ENCODE data around the gene UNC13D.

The UNC13D gene

GRCh38 chr17:75803883-75804282, 40.3 kb downstream of the UNC13D start:
- no peaks in the 10 kb centered on the region for H3K27me3 ChIP-seq (ENCODE audit: insufficient read depth, low read depth, severe bottlenecking)
- peaks cover 22% of the 10 kb centered on the region for H3K36me3 ChIP-seq
- H3K9me3 ChIP-seq (ENCODE audit: severe bottlenecking) = no peaks in the 10 kb centered on the region
- no peak overlapping the region for H3K27ac ChIP-seq
- H3K4me3 ChIP-seq (ENCODE audit: low read depth, low read length) = no peak overlapping the region
- DNase-seq = no peak
- TF ChIP-seq CTCF (IDR thresholded peaks at IDR 0.05; ENCODE audit: low read depth, low read length) = no peak

- Histone ChIP-seq H3K27ac (no peak overlapping the region), H3K27me3 (ENCODE audit: insufficient read depth, low read depth, severe bottlenecking) (no peaks in the 10 kb centered on the region), H3K9me3 (ENCODE audit: severe bottlenecking) (no peaks in the 10 kb centered on the region), H3K4me3 (ENCODE audit: low read depth, low read length) (no peak overlapping the region), H3K36me3 (peaks cover 60% of the 10 kb centered on the region)
- no peak for DNase-seq
- TF ChIP-seq CTCF (IDR thresholded peaks at IDR 0.05; ENCODE audit: low read depth, low read length) = no peak
Measured at GRCh38 chr17:75799402-75799801, 44.8 kb downstream of the UNC13D start.

GRCh38 chr17:75795820-75796607, 48.2 kb downstream of the UNC13D start:
- no peak overlapping the region for H3K27ac ChIP-seq
- H3K36me3 ChIP-seq = peaks cover 76% of the 10 kb centered on the region
- no peaks in the 10 kb centered on the region for H3K27me3 ChIP-seq (ENCODE audit: insufficient read depth, low read depth, severe bottlenecking)
- H3K4me3 ChIP-seq (ENCODE audit: low read depth, low read length) = no peak overlapping the region
- TF ChIP-seq CTCF (IDR thresholded peaks at IDR 0.05; ENCODE audit: low read depth, low read length) = no peak
- DNase-seq = no peak
- no peaks in the 10 kb centered on the region for H3K9me3 ChIP-seq (ENCODE audit: severe bottlenecking)

- Histone ChIP-seq H3K9me3 (ENCODE audit: severe bottlenecking) (no peaks in the 10 kb centered on the region), H3K27ac (no peak overlapping the region), H3K4me3 (ENCODE audit: low read depth, low read length) (no peak overlapping the region), H3K27me3 (ENCODE audit: insufficient read depth, low read depth, severe bottlenecking) (no peaks in the 10 kb centered on the region), H3K36me3 (peaks cover 68% of the 10 kb centered on the region)
- TF ChIP-seq CTCF (IDR thresholded peaks at IDR 0.05; ENCODE audit: low read depth, low read length) = no peak
- DNase-seq = no peak
Measured at GRCh38 chr17:75793460-75793859, 50.7 kb downstream of the UNC13D start.

GRCh38 chr17:75791254-75791653, 53.0 kb downstream of the UNC13D start:
- no peaks in the 10 kb centered on the region for H3K9me3 ChIP-seq (ENCODE audit: severe bottlenecking)
- H3K4me3 ChIP-seq (ENCODE audit: low read depth, low read length) = no peak overlapping the region
- no peak for DNase-seq
- peaks cover 58% of the 10 kb centered on the region for H3K36me3 ChIP-seq
- no peak for TF ChIP-seq CTCF (IDR thresholded peaks at IDR 0.05; ENCODE audit: low read depth, low read length)
- H3K27me3 ChIP-seq (ENCODE audit: insufficient read depth, low read depth, severe bottlenecking) = no peaks in the 10 kb centered on the region
- no peak overlapping the region for H3K27ac ChIP-seq

Data from WERI-Rb-1 (cell line).